A673 (cell line): ENCODE measurements around the gene AKAP6. TPM values are rescaled to one million over a fixed set of nuclear protein-coding genes. Genes with fewer than 3 reads are reported as not detected.

Source experiments
- BruUV-seq: library from RNA; stranded (reverse); fragments of 400-500 nt; replicated peaks from 2 replicates; lab custom pipeline; 2021; lab: Mats Ljungman, UMichigan
- CTCF ChIA-PET: fragments of 300-600 bp; sonication (Branson Sonifier 250); formaldehyde crosslinking; loops from one replicate; lab custom pipeline; 2022; ENCODE audit warnings: antibody characterized with exemption; lab: Charles Lee
- POLR2A ChIA-PET: fragments of 300-600 bp; sonication (Branson Sonifier 250); formaldehyde crosslinking; loops from one replicate; lab custom pipeline; 2022; ENCODE audit warnings: antibody characterized with exemption; ENCODE audit not compliant: low non-redundant PET; lab: Charles Lee
- DNase-seq: peaks from one replicate; pipeline ENCODE4 v3.0.0-alpha.2; 2015; ENCODE audit warnings: low spot score
- H3K27ac ChIP-seq: fragments of 200-600 bp; sonication (generic); 2 replicates; pipeline ENCODE4 v1.5.1; 2016; ENCODE audit warnings: mixed run types, low read depth, mild to moderate bottlenecking, mixed read lengths, antibody characterized with exemption, low read length; ENCODE audit not compliant: poor library complexity, severe bottlenecking
- H3K27me3 ChIP-seq: fragments of 200-600 bp; sonication (generic); replicated peaks from 2 replicates; pipeline ENCODE4 v1.6.1; 2017; ENCODE audit warnings: mixed run types, low read depth, mild to moderate bottlenecking, mixed read lengths, antibody characterized with exemption, low read length; ENCODE audit not compliant: insufficient read depth, poor library complexity
- H3K36me3 ChIP-seq: fragments of 200-600 bp; sonication (generic); 2 replicates; pipeline ENCODE4 v1.6.1; 2016; ENCODE audit warnings: mixed run types, mild to moderate bottlenecking, mixed read lengths, antibody characterized with exemption, low read length; ENCODE audit not compliant: insufficient read depth, poor library complexity, severe bottlenecking
- H3K4me1 ChIP-seq: fragments of 200-600 bp; sonication (generic); 2 replicates; pipeline ENCODE4 v1.6.1; 2017; ENCODE audit warnings: mixed run types, mild to moderate bottlenecking, mixed read lengths, antibody characterized with exemption, low read length; ENCODE audit not compliant: insufficient read depth, poor library complexity, severe bottlenecking
- H3K4me3 ChIP-seq: fragments of 200-600 bp; sonication (generic); 2 replicates; pipeline ENCODE4 v1.5.1; 2016; ENCODE audit warnings: low read depth, mixed run types, mild to moderate bottlenecking, mixed read lengths, low read length; ENCODE audit not compliant: poor library complexity, severe bottlenecking
- H3K9me3 ChIP-seq: fragments of 200-600 bp; sonication (generic); 2 replicates; pipeline ENCODE4 v1.6.1; 2016; ENCODE audit warnings: mixed run types, low read depth, mild to moderate bottlenecking, mixed read lengths, antibody characterized with exemption, low read length; ENCODE audit not compliant: poor library complexity, severe bottlenecking
- EZH2 ChIP-seq: fragments of 200-600 bp; sonication (generic); IDR thresholded peaks from 2 replicates; pipeline ENCODE4 v1.6.1; 2017; ENCODE audit warnings: borderline replicate concordance, low read depth, mild to moderate bottlenecking, mixed read lengths, antibody characterized with exemption, low read length; ENCODE audit not compliant: poor library complexity, severe bottlenecking
- intact Hi-C: fragments of 100-400 bp; cut with micrococcal nuclease; formaldehyde crosslinking; loops from one replicate; pipeline ENCODE4 v1.10.0; 2022; ENCODE audit not compliant: unreplicated experiment
- total RNA-seq: library from RNA; stranded (reverse); gene quantifications from 2 replicates; pipeline ENCODE4 v1.2.3, GENCODE V29; 2021
- TF ChIP-seq, protein P1 (sequence below): fragments of 300-800, 200-600 bp; sonication (generic); conservative IDR thresholded peaks from 2 replicates; pipeline ENCODE4 v1.5.1; 2017; ENCODE audit warnings: low read depth, mild to moderate bottlenecking, antibody characterized with exemption, low read length, moderate library complexity, mixed read lengths

Gene AKAP6
- total RNA-seq, 1 experiment from 2014 or later, result 0.73 TPM

DNA sequence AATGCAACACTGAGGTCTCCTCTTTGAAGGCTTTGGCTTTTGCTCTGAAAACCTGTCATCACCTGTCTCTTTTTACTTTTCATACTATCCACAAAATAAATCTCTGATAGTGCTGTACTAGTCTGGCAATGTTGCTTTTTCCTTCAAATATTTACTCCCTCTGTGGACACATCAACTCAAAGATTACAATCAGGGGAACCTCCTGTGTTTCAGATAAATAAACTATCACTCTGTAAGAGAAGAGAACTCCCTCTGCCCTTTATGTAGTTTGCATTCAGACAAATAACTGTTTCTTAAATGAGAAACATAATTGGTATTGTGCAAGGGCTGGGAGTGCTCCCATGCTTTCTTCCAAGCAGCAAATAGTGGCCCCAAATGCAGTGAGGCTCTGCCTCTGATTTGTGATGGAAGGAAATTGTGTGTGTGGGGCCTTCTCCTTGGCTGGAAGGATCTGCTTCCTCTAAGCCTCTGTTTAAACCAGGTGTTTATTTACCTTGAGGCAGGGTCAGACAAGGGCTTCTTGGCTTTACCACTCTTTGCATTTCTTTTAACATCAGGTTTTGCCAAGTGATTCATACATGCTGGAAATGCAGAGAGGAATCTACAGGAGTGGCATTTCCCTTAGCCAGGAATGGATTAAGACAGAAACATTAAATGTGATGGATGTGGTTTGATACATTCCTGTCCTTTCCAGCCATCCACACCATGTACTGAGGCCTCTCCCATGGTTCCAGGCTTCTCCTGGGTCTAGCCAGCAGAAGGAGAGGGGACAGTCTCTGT is 69.0 kb downstream of the AKAP6 start:
- intact Hi-C loops, result no loop called here
- no peaks in the 10 kb centered on the region for H3K4me1 ChIP-seq
- H3K27ac ChIP-seq, result no peak overlapping the region
- ChIA-PET CTCF (no interaction called here), POLR2A (no interaction called here)
- no peaks in the 10 kb centered on the region for H3K36me3 ChIP-seq
- H3K4me3 ChIP-seq, result no peak overlapping the region
- DNase-seq, result no peak
- TF ChIP-seq, protein P1, sequence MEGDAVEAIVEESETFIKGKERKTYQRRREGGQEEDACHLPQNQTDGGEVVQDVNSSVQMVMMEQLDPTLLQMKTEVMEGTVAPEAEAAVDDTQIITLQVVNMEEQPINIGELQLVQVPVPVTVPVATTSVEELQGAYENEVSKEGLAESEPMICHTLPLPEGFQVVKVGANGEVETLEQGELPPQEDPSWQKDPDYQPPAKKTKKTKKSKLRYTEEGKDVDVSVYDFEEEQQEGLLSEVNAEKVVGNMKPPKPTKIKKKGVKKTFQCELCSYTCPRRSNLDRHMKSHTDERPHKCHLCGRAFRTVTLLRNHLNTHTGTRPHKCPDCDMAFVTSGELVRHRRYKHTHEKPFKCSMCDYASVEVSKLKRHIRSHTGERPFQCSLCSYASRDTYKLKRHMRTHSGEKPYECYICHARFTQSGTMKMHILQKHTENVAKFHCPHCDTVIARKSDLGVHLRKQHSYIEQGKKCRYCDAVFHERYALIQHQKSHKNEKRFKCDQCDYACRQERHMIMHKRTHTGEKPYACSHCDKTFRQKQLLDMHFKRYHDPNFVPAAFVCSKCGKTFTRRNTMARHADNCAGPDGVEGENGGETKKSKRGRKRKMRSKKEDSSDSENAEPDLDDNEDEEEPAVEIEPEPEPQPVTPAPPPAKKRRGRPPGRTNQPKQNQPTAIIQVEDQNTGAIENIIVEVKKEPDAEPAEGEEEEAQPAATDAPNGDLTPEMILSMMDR, result no peak
- TF ChIP-seq EZH2, result no peak
- peaks cover 9% of the 10 kb centered on the region for H3K27me3 ChIP-seq
- H3K9me3 ChIP-seq, result no peaks in the 10 kb centered on the region
- BruUV-seq, result no TSS peak

DNA sequence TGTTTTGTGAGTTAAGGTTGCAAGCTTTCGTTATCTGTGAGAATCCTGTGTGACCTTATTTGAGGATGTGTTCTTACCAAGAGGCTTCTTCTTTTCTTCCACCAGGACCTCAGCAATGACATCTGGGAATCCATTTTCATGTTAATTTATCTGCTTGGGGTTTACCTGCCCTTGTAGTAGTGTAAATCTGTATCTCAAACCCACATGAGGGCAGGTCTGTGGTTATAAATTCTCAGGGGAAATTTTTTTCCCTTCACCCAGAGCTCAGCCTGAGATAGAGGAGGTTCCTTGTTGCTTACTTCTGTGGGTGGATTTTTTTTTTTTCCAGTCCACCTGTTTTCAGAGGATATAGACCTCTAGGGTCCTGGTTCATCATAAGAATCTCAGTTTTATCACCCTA is 70.8 kb downstream of the AKAP6 start:
- Histone ChIP-seq H3K27me3 (no peaks in the 10 kb centered on the region), H3K36me3 (no peaks in the 10 kb centered on the region), H3K9me3 (no peaks in the 10 kb centered on the region), H3K4me3 (no peak overlapping the region), H3K4me1 (no peaks in the 10 kb centered on the region), H3K27ac (no peak overlapping the region)
- TF ChIP-seq, protein P1, result no peak
- TF ChIP-seq EZH2, result no peak
- intact Hi-C loops, result no loop called here
- POLR2A ChIA-PET, result no interaction called here
- no TSS peak for BruUV-seq
- CTCF ChIA-PET, result no interaction called here
- DNase-seq, result no peak

DNA sequence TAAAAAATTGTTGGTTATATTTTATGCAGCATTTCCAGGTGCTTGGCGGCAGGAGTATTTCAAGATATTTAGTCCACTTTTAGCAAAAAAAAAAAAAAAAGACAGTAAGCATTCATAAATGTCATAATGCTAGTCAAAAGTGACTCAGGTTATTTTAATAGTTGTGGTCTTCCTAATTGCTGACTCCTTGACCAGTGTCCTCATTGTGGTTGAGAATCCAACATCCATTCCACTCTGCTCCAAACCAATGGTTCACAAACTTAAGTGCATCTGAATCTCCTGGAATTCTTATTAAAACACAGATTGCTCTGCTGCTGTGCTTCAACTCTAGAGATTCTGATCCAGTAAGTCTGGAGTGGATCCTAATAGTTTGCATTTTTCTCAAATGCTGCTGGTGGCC is 71.4 kb downstream of the AKAP6 start:
- TF ChIP-seq, protein P1, result no peak
- TF ChIP-seq EZH2, result no peak
- intact Hi-C loops, result no loop called here
- no peaks in the 10 kb centered on the region for H3K27me3 ChIP-seq
- no peak for DNase-seq
- CTCF ChIA-PET, result no interaction called here
- no peaks in the 10 kb centered on the region for H3K36me3 ChIP-seq
- no peak overlapping the region for H3K4me3 ChIP-seq
- H3K4me1 ChIP-seq, result no peaks in the 10 kb centered on the region
- no TSS peak for BruUV-seq
- H3K27ac ChIP-seq, result no peak overlapping the region
- H3K9me3 ChIP-seq, result no peaks in the 10 kb centered on the region
- POLR2A ChIA-PET, result no interaction called here
